Peyer's patch (tissue), 4 donors: ENCODE results near the gene MTFR2.

ENCODE experiments used
- CTCF ChIP-seq, 6 experiments: fragments of 450-650 bp in 4 of 6; fragments of 200-600 bp in 2 of 6; sonication (generic) in 1 of 6; IDR thresholded peaks; one replicate each; pipeline ENCODE4 v1.5.1; 2017 to 2019; ENCODE audit warnings: antibody characterized with exemption in 6 of 6, mild to moderate bottlenecking in 3 of 6, moderate library complexity in 1 of 6
- POLR2A ChIP-seq, 2 donors: fragments of 450-650 bp; IDR thresholded peaks; one replicate each; pipeline ENCODE4 v1.5.1; 2017; ENCODE audit warnings: antibody characterized with exemption in 2 of 2, mild to moderate bottlenecking in 2 of 2, moderate library complexity in 2 of 2

GRCh38 chr6:136265101-136265500 lies 15.0 kb upstream of the MTFR2 start:
- TF ChIP-seq CTCF (IDR thresholded peaks at IDR 0.05) (no peak), POLR2A (IDR thresholded peaks at IDR 0.05) (no peak)
